ENCODE measurements around the gene ANKRD34A.
A peak's percentile ranks its signal among the peaks of the same experiment; 100 is the strongest.

The ANKRD34A gene

GRCh38 chr1:145977486-145978470 lies 13.4 kb upstream of the ANKRD34A start:
- peak; percentile 92 for DNase-seq (ENCODE audit: low read depth)
- TF ChIP-seq, protein P1, sequence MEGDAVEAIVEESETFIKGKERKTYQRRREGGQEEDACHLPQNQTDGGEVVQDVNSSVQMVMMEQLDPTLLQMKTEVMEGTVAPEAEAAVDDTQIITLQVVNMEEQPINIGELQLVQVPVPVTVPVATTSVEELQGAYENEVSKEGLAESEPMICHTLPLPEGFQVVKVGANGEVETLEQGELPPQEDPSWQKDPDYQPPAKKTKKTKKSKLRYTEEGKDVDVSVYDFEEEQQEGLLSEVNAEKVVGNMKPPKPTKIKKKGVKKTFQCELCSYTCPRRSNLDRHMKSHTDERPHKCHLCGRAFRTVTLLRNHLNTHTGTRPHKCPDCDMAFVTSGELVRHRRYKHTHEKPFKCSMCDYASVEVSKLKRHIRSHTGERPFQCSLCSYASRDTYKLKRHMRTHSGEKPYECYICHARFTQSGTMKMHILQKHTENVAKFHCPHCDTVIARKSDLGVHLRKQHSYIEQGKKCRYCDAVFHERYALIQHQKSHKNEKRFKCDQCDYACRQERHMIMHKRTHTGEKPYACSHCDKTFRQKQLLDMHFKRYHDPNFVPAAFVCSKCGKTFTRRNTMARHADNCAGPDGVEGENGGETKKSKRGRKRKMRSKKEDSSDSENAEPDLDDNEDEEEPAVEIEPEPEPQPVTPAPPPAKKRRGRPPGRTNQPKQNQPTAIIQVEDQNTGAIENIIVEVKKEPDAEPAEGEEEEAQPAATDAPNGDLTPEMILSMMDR (IDR thresholded peaks at IDR 0.05; ENCODE audit: low read length, missing control alignments), result peak; percentile 85
- no peak overlapping the region for H3K4me3 ChIP-seq (replicated peaks; ENCODE audit: low read depth, low read length)

DNA sequence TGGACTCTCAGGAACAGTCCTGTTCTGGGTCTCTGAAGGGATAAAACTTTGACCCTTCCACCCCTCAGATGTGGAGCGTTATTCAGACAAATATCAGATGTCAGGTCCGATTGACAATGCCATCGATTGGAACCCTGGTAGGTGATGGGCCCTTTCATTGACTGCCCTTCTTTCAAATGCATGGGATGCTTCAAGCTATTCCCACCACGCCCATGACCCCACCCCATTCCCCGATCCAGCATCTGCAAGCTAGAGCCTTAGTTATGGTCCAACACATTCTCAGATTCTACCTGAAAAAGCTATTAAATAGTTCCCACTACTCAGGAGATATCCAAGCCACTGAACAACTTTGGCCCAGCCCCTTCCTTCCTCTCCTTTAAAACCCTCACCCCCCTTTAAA lies 12.6 kb upstream of the ANKRD34A start:
- TF ChIP-seq, protein P1 (IDR thresholded peaks at IDR 0.05; ENCODE audit: low read length, missing control alignments), result no peak

GRCh38 chr1:145975216-145975615 lies 10.8 kb upstream of the ANKRD34A start:
- H3K4me3 ChIP-seq (replicated peaks; ENCODE audit: low read depth, low read length), result no peak overlapping the region
- DNase-seq (ENCODE audit: low read depth), result no peak
- TF ChIP-seq, protein P1 (IDR thresholded peaks at IDR 0.05; ENCODE audit: low read length, missing control alignments), result no peak

More for the DNA sequence above, 12.6 kb upstream of the ANKRD34A start:
- DNase-seq (ENCODE audit: low read depth), result no peak
- no peak overlapping the region for H3K4me3 ChIP-seq (replicated peaks; ENCODE audit: low read depth, low read length)

DNA sequence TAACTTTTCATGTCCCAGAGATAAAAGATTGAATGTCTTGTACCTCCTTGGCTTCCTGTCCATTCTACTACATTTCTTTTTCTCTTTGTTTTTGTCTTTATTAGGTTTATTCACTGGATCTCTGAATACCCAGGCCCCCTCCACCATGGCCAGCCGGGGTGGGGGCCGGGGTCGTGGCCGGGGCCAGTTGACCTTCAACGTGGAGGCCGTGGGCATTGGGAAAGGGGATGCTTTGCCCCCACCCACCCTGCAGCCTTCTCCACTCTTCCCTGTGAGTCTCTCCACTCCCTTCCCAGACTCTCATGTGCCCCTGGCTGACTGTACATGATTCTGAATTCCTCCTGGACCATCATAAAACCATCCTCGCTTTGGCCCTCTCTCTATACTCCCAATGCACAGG lies 10.3 kb upstream of the ANKRD34A start:
- no peak overlapping the region for H3K4me3 ChIP-seq (replicated peaks; ENCODE audit: low read depth, low read length)
- TF ChIP-seq, protein P1 (IDR thresholded peaks at IDR 0.05; ENCODE audit: low read length, missing control alignments), result no peak
- no peak for DNase-seq (ENCODE audit: low read depth)

- TF ChIP-seq, protein P1 (IDR thresholded peaks at IDR 0.05; ENCODE audit: low read length, missing control alignments), result no peak
- H3K4me3 ChIP-seq (replicated peaks; ENCODE audit: low read depth, low read length), result no peak overlapping the region
- no peak for DNase-seq (ENCODE audit: low read depth)
Observed at GRCh38 chr1:145972580-145972979, 8.2 kb upstream of the ANKRD34A start.

- TF ChIP-seq, protein P1 (IDR thresholded peaks at IDR 0.05; ENCODE audit: low read length, missing control alignments), result no peak
- no peak overlapping the region for H3K4me3 ChIP-seq (replicated peaks; ENCODE audit: low read depth, low read length)
- no peak for DNase-seq (ENCODE audit: low read depth)
Observed at GRCh38 chr1:145967288-145967687, 2.9 kb upstream of the ANKRD34A start.

Data from fibroblast of pulmonary artery (primary cell).